Germinal center (tissue), 1 donor: Measurements from ENCODE around the gene PXDC1.
"Not testable (repeated sequence)": the region's sequence is repeated elsewhere in the genome, so short reads cannot be mapped to it uniquely, and the experiment has no call there.

ENCODE experiments used
- DNase-seq: peaks from one replicate; pipeline ENCODE4 v3.0.0; 2012; ENCODE audit warnings: mixed read lengths, low spot score

Gene PXDC1

DNA sequence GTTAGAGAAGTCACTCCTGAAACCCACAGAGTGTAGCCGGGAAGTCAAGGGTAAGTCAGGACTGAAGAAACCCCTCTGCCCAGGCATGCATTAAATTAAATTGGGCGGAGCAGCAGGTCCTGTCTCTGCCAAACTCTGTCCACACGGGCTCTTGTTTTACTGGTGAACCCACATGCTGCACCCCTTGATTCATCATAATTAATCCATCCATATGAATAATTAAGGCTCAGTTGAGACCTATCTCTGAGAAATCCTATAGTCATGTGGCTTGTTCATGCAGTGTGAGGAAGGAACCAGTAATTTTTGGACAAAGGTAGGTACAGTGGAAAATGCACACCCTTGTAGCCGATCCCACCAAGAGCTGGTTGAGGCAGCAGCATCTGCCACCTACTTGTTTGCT, 43.0 kb downstream of the PXDC1 start:
- DNase-seq: no peak

DNA sequence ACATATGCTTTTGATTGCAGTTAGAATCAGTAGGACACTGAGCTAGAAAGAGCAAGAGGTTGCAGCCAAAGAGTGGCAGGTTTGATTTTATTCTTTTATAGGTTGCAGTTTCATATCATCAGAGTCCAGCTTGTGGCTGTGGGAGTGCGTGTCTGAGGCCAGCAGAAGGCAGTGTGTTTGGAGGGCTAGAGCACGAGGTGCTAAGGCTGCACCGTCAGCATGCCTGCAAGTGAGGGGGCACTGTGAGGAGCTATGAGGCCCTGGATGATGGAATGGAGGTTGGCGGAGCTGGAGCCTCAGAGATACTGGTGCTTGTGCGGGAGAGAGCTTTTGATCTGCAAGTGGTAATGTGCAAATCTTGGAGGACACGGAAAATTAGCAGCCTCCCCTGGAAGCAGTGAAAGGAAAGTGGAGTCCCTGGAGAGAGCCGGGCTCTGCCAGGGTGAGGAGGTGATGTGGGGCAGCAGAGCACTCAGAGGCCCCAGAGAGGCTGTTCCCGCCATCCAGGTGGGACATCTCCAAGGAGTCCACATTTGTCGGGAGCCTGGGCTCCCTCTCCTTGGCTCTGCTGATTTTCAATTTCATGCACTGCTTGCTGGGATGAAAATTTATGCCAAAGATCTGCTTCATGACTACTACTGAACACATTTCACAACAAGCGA, 43.6 kb downstream of the PXDC1 start:
- DNase-seq: no peak

DNA sequence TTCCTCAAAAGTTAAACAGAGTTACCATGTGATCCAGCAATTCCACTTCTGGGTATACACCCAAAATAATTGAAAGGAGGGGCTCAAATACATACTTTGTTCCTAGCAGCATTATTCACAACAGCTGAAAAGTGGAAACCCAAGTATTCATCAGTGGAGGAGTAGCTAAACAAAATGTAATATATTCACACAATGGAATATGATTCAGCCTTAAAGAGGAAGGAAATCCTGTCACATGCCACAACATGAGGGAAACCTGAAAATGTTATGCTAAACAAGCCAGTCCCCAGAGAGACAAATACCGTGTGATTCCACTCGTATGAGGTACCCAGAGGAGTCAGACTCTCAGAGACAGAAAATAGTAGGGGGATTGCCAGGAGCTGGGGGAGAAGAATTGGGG, 44.5 kb downstream of the PXDC1 start:
- no peak for DNase-seq

DNA sequence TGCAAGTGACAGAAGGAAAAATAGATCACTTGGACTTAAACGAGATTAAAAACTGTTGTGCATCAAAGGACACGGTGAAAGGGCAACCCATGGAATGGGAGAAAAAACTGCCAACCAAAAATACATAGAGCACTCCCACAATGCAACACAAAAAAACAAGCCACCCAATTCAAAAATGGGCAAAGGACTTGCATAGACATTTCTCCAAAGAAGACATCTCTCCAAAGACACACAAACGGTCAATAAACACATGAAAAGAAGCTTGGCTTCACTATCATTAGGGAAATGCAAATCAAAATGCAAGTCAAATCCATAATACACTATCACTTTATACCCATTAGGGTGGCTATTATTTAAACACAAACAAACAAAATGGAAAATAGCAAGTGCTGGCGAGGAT, 45.0 kb downstream of the PXDC1 start:
- no peak for DNase-seq

DNA sequence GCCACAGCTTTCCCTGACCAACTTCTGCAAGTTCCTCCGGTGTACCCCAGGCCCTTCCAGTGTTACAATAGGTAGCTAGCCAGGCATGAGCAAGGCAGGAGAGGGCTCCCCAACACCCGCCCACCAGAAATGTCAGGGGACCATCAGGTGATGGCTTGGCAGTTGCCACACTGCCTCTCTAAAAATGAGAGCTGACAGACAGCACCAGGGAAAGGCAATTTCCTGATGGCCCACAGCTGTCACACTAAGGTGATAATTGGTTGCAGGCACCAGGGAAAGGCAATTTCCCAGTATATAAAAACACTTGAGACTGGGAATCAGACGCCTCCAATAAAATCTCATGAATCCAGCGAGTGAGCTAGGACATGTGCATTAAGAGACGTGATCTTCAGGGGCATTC, 49.9 kb downstream of the PXDC1 start:
- DNase-seq: no peak

DNA sequence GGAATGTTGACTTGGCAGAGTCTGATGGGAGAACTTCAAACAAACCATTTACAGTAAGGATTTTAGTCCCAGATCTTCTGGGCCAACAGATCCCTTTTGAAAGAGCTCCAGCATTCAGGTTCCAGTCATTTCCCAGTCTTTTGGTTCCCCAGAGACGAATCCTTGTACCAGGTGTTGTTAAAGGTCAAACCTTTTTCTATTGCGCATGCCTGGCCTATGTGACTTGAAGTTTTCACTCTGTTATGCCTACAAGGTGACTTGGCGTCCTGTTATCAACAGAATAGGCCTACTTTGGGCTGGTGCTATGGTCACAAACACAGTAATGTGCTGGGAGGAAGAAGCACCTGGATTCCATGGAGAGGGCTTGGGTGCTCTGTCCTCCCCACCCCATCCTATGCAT, 52.3 kb downstream of the PXDC1 start:
- DNase-seq: no peak

DNA sequence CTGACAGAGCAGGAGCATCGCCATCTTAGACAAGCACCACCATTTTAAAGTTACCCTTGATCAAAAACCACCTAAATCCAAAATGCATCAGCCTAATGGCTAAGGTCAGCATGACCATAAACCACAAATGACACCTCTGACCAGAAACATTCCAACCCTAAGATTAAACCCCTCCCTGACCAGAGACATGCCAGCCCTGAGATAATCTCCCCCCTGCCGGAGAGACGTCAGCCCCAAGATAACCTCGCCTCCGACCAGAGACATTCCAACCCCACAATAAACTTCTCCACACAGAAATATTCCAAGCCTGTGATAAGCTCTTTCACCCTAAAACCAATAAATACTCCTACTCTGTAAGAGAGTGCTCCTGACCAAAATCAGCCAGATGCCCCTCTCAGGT, 53.5 kb downstream of the PXDC1 start:
- DNase-seq: no peak

DNA sequence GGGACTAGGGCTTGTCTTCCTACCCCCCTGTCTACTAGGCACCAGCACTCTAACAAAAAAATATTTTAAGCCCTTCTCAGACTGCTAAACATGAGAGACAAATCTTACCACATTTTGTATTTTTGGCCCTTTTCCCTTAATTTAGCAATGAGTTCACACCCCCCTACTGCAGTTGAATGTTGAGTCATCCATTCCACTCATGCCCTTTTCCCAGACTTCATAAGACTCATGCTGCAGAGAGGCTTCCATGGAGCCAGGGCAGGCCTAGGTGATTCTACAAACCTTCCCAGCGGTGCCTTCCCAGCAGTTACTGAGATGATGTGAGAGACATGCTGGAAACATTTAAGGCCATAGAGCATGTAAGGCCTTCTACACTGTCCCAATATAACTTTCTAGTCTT, 53.9 kb downstream of the PXDC1 start:
- no peak for DNase-seq

DNA sequence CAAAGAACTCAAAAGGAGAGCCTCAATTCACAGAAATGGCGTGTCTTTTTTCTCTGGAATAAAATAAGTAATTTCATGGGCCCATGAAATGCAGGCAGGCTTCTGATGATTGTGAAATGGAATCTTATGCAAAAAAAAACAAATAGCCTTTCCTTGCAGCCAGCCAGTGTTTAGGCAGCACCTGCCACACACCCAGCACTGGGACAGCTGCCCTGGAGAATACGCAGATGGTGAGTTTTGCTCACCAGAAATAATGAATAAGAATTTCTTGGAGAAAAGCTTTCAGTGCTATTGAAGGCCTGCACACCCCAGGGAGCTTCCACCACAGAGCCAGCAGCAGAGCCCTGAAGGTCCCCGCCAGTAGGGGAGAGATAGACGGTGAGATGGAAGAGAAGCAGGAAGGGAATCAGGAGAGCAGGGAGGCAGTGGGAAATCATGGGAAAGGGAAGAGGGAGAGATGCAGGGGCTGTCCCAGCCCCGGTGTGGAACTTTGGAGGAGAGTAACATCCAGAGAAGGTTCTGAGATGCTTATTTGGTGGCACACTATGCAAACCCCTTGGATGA, 54.9 kb downstream of the PXDC1 start:
- DNase-seq: no peak

DNA sequence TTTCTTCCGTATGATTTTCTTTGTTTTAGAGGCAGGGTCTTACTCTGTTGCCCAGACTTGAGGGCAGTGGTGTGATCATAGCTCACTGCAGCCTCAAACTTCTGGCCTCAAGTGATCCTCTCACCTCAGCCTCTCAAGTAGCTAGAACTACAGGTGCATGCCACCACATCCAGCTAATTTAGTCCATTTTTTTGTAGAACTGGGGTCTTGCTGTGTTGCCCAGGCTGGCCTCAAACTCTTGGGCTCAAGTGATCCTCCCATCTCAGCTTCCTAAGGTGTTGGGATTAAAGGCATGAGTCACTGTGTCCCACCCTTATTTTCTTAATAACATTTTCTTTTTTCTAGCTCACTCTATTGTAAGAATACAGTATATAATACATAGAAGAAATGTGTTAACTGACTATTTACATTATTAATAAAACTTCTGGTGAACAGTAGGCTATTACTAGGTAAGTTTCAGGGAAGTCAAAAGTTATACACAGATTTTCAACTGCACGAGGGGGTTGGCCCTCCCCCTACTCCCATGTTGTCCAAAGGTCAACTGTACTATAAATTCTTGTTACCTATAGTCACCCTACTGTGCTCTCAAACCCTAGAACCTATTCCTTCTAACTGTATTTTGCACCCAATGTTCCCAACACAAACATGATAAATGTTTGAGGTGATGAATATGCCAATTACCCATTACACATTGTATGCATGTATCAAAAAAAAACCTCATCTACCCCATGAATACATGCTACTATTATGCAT, 56.3 kb downstream of the PXDC1 start:
- DNase-seq: no peak

DNA sequence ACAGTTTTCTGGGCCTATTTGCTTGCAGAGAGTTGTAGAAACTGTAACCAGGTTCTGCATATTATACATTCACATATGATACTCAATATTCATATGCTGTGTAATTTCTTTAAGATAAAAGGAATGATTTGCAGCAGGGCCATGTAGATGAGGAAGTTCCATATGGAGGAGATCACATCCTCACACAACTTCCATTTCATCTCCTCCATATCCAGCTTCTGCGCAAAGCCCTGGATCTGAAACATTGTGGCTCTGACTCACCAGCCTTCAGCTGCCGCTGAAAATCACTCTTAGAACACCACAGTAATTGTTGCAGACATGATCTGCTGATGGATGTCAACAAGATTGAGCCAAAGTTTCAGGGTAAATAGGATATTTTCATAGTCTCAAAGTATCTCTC, 57.7 kb downstream of the PXDC1 start:
- DNase-seq: no peak

DNA sequence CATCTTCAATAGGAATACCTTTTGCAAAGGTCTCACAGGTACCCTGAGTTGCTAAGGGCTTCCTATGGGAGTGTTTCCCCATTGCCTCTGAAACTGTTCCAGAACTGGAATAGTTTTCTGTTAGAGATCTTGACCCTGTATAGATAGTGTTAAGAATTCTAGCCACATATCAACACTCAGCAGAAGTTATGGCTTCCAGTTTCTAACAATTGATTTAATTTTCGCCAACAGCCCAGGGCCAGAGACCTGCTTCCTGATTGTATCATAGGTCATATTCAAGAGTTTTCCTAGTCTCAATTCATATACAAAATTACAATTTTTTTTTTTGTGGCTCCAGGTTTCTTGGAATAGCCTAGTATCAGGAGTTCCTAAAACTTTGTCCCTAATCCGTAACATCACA, 61.0 kb downstream of the PXDC1 start:
- DNase-seq: no peak

DNA sequence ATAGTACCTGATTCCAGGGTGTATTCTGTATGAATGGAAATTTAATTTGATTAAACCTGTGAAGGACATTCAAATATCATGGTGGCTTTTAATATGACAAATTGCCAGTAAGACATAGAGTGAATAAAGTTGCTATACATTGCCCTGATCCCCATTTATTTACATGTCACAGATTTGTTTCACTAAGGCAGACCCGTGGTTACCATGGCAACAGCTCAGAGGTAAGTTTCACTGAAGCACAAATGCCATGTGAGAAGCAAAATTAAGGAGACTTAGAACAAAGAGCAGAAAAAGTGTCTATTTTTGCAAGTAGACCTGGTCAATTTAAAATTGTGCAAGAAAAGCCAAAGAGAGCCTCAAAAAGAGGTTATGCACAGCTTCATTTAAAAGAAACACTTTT, 63.7 kb downstream of the PXDC1 start:
- DNase-seq: no peak

DNA sequence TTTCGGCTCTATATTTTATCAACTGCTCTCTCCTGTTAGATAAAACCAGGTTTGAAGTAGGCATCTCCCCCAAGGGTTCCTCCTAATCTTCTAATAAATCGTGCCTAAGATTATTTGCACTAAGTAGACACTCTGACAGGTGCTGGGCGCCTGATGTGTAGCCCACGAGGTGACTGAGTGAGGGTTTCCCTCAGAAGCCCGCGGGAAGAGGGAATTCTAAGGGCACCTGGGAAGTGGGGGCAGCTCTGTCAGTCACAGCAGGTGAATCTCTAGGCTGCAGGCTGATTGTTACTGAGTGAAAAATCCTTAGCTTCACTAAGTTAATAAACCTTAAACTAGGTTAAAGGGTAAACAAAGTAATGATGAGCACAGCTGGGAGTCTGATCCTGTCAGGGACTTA, 68.2 kb downstream of the PXDC1 start:
- DNase-seq: no peak

DNA sequence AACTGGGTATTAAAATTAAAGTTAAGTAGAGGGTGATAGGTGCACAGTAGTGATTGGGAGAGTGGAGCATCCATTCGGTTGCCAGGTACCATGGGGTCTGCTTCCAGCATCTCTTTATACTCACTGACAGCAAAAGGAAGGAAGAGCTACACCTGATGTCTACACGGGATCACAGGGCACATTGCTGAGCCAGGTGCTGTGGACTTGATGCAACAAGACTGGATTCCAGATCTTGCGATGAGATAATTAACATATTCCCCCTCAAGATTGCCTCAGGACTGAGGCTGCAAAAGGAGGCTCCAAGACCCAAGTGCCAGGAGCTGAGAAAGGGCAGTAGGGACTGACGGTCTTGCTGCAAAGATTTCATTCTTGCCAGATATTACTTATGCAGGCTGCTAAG, 72.6 kb downstream of the PXDC1 start:
- no peak for DNase-seq

DNA sequence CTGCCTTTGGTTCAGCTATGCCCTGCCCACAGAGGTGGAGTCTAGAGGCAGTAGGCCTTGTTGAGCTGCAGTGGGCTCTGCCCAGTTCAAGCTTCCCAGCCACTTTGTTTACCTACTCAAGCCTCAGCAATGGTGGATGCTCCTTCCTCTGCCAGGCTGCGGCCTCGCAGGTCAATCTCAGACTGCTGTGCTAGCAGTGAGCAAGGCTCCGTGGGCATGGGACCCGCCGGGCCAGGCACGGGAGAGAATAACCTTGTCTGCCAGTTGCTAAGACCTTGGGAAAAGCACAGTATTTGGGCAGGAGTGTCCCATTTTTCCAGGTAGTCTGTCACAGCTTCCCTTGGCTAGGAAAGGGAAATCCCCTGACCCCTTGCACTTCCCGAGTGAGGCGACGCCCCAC, 73.8 kb downstream of the PXDC1 start:
- DNase-seq: not testable (repeated sequence)

DNA sequence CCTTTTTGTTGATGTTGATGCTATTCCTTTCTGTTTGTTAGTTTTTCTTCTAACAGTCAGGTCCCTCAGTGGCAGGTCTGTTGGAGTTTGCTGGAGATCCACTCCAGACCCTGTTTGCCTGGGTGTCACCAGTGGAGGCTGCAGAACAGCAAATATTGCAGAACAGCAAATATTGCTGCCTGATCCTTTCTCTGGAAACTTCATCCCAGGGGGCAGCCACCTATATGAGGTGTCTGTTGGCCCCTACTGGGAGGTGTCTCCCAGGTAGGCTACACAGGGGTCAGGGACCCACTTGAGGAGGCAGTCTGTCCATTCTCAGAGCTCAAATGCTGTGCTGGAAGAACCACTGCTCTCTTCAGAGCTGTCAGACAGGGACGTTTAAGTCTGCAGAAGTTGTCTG, 74.2 kb downstream of the PXDC1 start:
- not testable (repeated sequence) for DNase-seq
